Smooth muscle cell (in vitro differentiated cells): ENCODE measurements around the gene KDM4C. TPM values are rescaled to one million over a fixed set of nuclear protein-coding genes. Genes with fewer than 3 reads are reported as not detected.

ENCODE experiments used
- DNase-seq: peaks from one replicate; lab custom pipeline; 2025; ENCODE audit not compliant: unreplicated experiment; lab: John Stamatoyannopoulos, UW
- H2AFZ ChIP-seq: fragments of 200-600 bp; sonication (generic); 2 replicates; pipeline ENCODE4 v1.6.0; 2016; ENCODE audit warnings: antibody characterized with exemption, low read depth, mild to moderate bottlenecking
- H3F3A ChIP-seq: fragments of 200-600 bp; sonication (generic); 2 replicates; pipeline ENCODE4 v1.6.0; 2017; ENCODE audit warnings: antibody characterized with exemption, low read depth
- H3K27ac ChIP-seq: fragments of 200-600 bp; sonication (generic); 2 replicates; pipeline ENCODE4 v1.5.1; 2016; ENCODE audit warnings: low read depth, mild to moderate bottlenecking
- H3K27me3 ChIP-seq: fragments of 200-600 bp; sonication (generic); 2 replicates; pipeline ENCODE4 v1.6.1; 2016; ENCODE audit warnings: low read depth, mild to moderate bottlenecking
- H3K36me3 ChIP-seq: fragments of 200-600 bp; sonication (generic); 2 replicates; pipeline ENCODE4 v1.5.1; 2016; ENCODE audit warnings: low read depth
- H3K4me1 ChIP-seq: fragments of 200-600 bp; sonication (generic); 2 replicates; pipeline ENCODE4 v1.5.1; 2016; ENCODE audit warnings: low read depth
- H3K4me2 ChIP-seq: fragments of 200-600 bp; sonication (generic); 2 replicates; pipeline ENCODE4 v1.6.0; 2016; ENCODE audit warnings: mild to moderate bottlenecking
- H3K4me3 ChIP-seq: fragments of 200-600 bp; sonication (generic); 2 replicates; pipeline ENCODE4 v1.5.1; 2016; ENCODE audit warnings: mild to moderate bottlenecking
- H3K79me2 ChIP-seq: fragments of 200-600 bp; sonication (generic); 2 replicates; pipeline ENCODE4 v1.6.0; 2016; ENCODE audit warnings: low read depth, mild to moderate bottlenecking
- H3K9ac ChIP-seq: fragments of 200-600 bp; sonication (generic); 2 replicates; pipeline ENCODE4 v1.6.0; 2016; ENCODE audit warnings: low read depth
- H3K9me3 ChIP-seq: fragments of 200-600 bp; sonication (generic); replicated peaks from 2 replicates; pipeline ENCODE4 v1.5.1; 2016; ENCODE audit warnings: low read depth
- H4K20me1 ChIP-seq: fragments of 200-600 bp; sonication (generic); 2 replicates; pipeline ENCODE4 v1.6.0; 2016; ENCODE audit warnings: low read depth
- WGBS: methylation state at CpG from one replicate; pipeline ENCODE4 v1.1.7; 2016; ENCODE audit warnings: low lambda C conversion rate; 5-methylcytosine and 5-hydroxymethylcytosine counted together
- polyA plus RNA-seq: library from polyadenylated mRNA; unstranded; fragments of >200 nt; fragmentation: Nextera tagmentation; extraction: Ambion mirVana; gene quantifications from 2 replicates; pipeline ENCODE4 v1.2.1, GENCODE V29; 2016
- total RNA-seq: library from RNA; depleted of rRNA; stranded (reverse); fragments of >200 nt; gene quantifications from 2 replicates; pipeline ENCODE4 v1.2.3, GENCODE V29; 2014
- TF ChIP-seq, protein P1 (sequence below): fragments of 200-600 bp; sonication (generic); IDR thresholded peaks from 2 replicates; pipeline ENCODE4 v1.5.1; 2017; ENCODE audit warnings: borderline replicate concordance, mild to moderate bottlenecking, antibody characterized with exemption; ENCODE audit not compliant: insufficient read depth, poor library complexity, severe bottlenecking

Gene KDM4C
- total and polyA plus RNA-seq, 2 experiments from 2014 or later, result 7.5 to 20.2 TPM

DNA sequence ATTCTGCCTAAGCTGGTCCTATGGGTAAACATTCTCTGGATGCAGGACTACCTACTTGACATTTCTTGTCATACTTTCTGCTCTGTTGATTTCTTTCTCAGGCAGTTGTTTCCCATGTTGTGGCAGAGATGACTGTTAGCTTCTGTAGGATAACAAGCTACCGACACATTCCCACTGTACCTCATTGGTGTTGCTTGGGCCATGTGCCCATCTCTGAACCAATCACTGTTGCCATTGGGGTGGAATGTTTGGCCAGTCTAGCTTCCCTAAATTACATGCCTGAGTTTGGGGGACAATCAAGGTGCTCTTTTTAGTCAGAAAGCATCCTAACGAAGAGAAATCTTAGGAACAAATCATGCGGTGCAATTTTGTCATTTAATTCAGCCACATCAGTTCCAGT lies 212.0 kb downstream of the KDM4C start:
- Histone ChIP-seq H3K79me2 (no peaks in the 10 kb centered on the region), H4K20me1 (peaks cover 54% of the 10 kb centered on the region), H3K9me3 (no peaks in the 10 kb centered on the region), H3K27me3 (no peaks in the 10 kb centered on the region), H2AFZ (no peak overlapping the region), H3K9ac (no peak overlapping the region), H3K27ac (no peak overlapping the region), H3K4me2 (no peak overlapping the region), H3K4me1 (no peaks in the 10 kb centered on the region), H3K4me3 (no peak overlapping the region), H3F3A (no peaks in the 10 kb centered on the region), H3K36me3 (no peaks in the 10 kb centered on the region)
- WGBS, result 95% methylated on average over 3 of the region's 3 CpGs
- TF ChIP-seq, protein P1, sequence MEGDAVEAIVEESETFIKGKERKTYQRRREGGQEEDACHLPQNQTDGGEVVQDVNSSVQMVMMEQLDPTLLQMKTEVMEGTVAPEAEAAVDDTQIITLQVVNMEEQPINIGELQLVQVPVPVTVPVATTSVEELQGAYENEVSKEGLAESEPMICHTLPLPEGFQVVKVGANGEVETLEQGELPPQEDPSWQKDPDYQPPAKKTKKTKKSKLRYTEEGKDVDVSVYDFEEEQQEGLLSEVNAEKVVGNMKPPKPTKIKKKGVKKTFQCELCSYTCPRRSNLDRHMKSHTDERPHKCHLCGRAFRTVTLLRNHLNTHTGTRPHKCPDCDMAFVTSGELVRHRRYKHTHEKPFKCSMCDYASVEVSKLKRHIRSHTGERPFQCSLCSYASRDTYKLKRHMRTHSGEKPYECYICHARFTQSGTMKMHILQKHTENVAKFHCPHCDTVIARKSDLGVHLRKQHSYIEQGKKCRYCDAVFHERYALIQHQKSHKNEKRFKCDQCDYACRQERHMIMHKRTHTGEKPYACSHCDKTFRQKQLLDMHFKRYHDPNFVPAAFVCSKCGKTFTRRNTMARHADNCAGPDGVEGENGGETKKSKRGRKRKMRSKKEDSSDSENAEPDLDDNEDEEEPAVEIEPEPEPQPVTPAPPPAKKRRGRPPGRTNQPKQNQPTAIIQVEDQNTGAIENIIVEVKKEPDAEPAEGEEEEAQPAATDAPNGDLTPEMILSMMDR, result no peak
- no peak for DNase-seq

DNA sequence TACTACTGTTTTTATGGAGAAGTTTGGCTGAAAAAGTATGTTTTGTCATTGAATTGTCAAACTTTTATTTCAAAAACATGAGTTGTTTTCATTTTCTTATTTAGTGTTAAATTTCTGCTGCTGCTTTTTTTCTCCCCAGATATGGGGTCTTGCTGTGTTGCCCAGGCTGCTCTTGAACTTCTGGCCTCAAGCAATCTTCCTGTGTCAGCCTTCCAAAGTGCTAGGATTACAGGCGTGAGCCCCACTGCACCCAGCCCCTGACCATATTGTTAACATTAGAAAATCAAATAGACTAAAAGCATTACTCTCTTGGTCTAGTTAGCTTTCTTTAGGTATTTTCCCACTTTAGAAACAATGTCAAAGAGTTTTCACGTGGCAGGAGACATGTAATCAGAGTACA lies 215.3 kb downstream of the KDM4C start:
- Histone ChIP-seq H3K36me3 (no peaks in the 10 kb centered on the region), H3K4me1 (no peaks in the 10 kb centered on the region), H3F3A (no peaks in the 10 kb centered on the region), H4K20me1 (peaks cover 52% of the 10 kb centered on the region), H3K4me3 (no peak overlapping the region), H3K9ac (no peak overlapping the region), H3K9me3 (no peaks in the 10 kb centered on the region), H3K4me2 (no peak overlapping the region), H3K27ac (no peak overlapping the region), H3K79me2 (no peaks in the 10 kb centered on the region), H3K27me3 (no peaks in the 10 kb centered on the region), H2AFZ (no peak overlapping the region)
- 96% methylated on average over 2 of the region's 2 CpGs for WGBS
- TF ChIP-seq, protein P1, result no peak
- no peak for DNase-seq

DNA sequence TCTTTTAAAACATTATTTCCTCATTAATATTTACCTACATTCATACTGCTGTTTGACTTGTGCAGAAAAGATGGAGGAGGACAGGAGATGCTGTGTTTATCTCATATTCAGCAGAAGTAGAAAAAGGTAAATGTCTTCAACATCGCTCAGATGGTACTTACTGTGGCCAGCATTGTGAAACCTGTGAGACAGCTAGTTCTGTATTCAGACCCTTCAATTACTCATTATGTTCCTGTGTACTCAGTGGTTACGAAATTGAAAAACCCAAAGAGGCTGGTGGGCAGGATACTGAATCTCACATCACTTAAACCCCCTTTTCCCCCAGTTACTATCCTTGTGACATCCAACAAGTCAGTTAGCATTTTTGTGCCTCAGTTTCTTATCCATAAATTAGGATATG lies 216.0 kb downstream of the KDM4C start:
- Histone ChIP-seq H3K27me3 (no peaks in the 10 kb centered on the region), H3K9ac (no peak overlapping the region), H3K36me3 (no peaks in the 10 kb centered on the region), H3K27ac (no peak overlapping the region), H3K9me3 (no peaks in the 10 kb centered on the region), H3K79me2 (no peaks in the 10 kb centered on the region), H3F3A (no peaks in the 10 kb centered on the region), H3K4me3 (no peak overlapping the region), H4K20me1 (peaks cover 51% of the 10 kb centered on the region), H3K4me2 (no peak overlapping the region), H2AFZ (no peak overlapping the region), H3K4me1 (no peaks in the 10 kb centered on the region)
- WGBS, result 93% methylated on average over 2 of the region's 2 CpGs
- no peak for DNase-seq
- TF ChIP-seq, protein P1, result no peak

DNA sequence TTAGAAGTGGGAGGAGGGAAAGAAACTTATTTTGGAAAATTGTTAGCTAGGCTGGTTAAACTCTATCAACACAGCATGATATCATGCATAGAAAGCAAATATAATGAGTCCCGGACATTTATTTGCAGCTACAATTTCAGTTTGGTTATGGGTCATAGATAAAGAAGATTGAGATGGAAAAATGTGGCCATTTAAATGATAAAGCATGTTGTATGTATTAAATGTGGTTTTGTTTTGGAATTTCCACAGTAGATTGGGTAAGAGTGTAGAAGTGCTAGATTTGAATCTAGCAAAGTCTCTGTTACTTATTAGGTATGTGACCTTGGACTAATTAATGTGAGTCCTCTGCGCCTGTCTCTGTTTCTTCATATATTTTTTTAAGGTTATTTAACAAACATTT lies 217.4 kb downstream of the KDM4C start:
- Histone ChIP-seq H3K4me3 (no peak overlapping the region), H3K4me1 (no peaks in the 10 kb centered on the region), H2AFZ (no peak overlapping the region), H3K36me3 (no peaks in the 10 kb centered on the region), H3K9me3 (no peaks in the 10 kb centered on the region), H3K27ac (no peak overlapping the region), H4K20me1 (peaks cover 44% of the 10 kb centered on the region), H3K79me2 (no peaks in the 10 kb centered on the region), H3K9ac (no peak overlapping the region), H3K4me2 (no peak overlapping the region), H3K27me3 (no peaks in the 10 kb centered on the region), H3F3A (no peaks in the 10 kb centered on the region)
- DNase-seq, result no peak
- WGBS, result 86% methylated on average over 2 of the region's 2 CpGs
- TF ChIP-seq, protein P1, result no peak
